A549 (cell line): ENCODE measurements around the gene HSF2BP. TPM values are rescaled to one million over a fixed set of nuclear protein-coding genes. Genes with fewer than 3 reads are reported as not detected.

Experiments used
- ATAC-seq, 2 experiments: fragments of 200-7000 bp in 1 of 2; fragments of >200 bp in 1 of 2; cut with Nextera tagmentation in 1 of 2; cut with Tn5 transposase in 1 of 2; 3 replicates each; pipeline versions ENCODE4 v1.8.0 to v1.9.1; 2018 to 2020; ENCODE audit warnings: mild to moderate bottlenecking in 1 of 2, moderate library complexity in 1 of 2
- CTCF ChIA-PET: fragments of 300-600 bp; sonication (Branson Sonifier 250); formaldehyde crosslinking; extraction: SDS; loops from one replicate; lab custom pipeline; 2021; ENCODE audit warnings: antibody characterized with exemption, inconsistent platforms; lab: Yijun Ruan, JAX
- POLR2A ChIA-PET: fragments of 350-600 bp; formaldehyde crosslinking; extraction: SDS; loops from one replicate; lab custom pipeline; 2021; ENCODE audit warnings: antibody characterized with exemption, inconsistent platforms; lab: Yijun Ruan, JAX
- DNase-seq, 2 experiments: peaks; one replicate each; pipeline versions ENCODE4 v3.0.0 to v3.0.0-alpha.2; 2011 to 2016; ENCODE audit warnings: low read depth in 1 of 2, low spot score in 1 of 2
- FAIRE-seq: peaks from 2 replicates; lab custom pipeline; 2011; peaks lifted over from hg19 to GRCh38; lab: Jason Lieb, UNC
- H3K27ac ChIP-seq, 2 experiments: fragments of >200 bp; sonication (Bioruptor Twin); formaldehyde crosslinking; 3 replicates each; pipeline ENCODE4 v1.5.1; 2016 to 2017
- H3K4me1 ChIP-seq: fragments of >200 bp; sonication (Bioruptor Twin); formaldehyde crosslinking; 3 replicates; pipeline ENCODE4 v1.6.1; 2016
- H3K4me2 ChIP-seq: fragments of >200 bp; sonication (Bioruptor Twin); formaldehyde crosslinking; 3 replicates; pipeline ENCODE4 v1.6.1; 2016
- H3K4me3 ChIP-seq: fragments of >200 bp; sonication (Bioruptor Twin); formaldehyde crosslinking; 3 replicates; pipeline ENCODE4 v1.5.1; 2016
- H3K9me3 ChIP-seq: fragments of >200 bp; sonication (Bioruptor Twin); formaldehyde crosslinking; 3 replicates; pipeline ENCODE4 v1.6.1; 2016
- BHLHE40 ChIP-seq: IDR thresholded peaks from 2 replicates; pipeline ENCODE4 v1.6.1; 2012; ENCODE audit warnings: low read depth, low read length, inconsistent platforms
- CBX2 ChIP-seq: fragments of 200-600 bp; sonication (generic); IDR thresholded peaks from 2 replicates; pipeline ENCODE4 v1.6.1; 2016; ENCODE audit warnings: low read depth, mild to moderate bottlenecking, borderline replicate concordance
- CBX8 ChIP-seq: fragments of 200-600 bp; sonication (generic); IDR thresholded peaks from 2 replicates; pipeline ENCODE4 v1.6.1; 2016
- CEBPB ChIP-seq, 2 experiments: fragments of >200 bp in 1 of 2; sonication (Bioruptor Twin) in 1 of 2; formaldehyde crosslinking in 1 of 2; IDR thresholded peaks; 2 replicates each; pipeline ENCODE4 v1.6.1; 2012 to 2016
- EP300 ChIP-seq, 2 experiments: fragments of >200 bp; sonication (Bioruptor Twin); formaldehyde crosslinking; IDR thresholded peaks; 2 replicates in 1 of 2; 3 replicates in 1 of 2; pipeline ENCODE4 v1.6.1; 2016 to 2017
- ESRRA ChIP-seq: fragments of 150-350 bp; IDR thresholded peaks from 2 replicates; pipeline ENCODE4 v1.6.1; 2014; ENCODE audit warnings: mild to moderate bottlenecking, low read length, borderline replicate concordance
- FOSB ChIP-seq: fragments of 250-450 bp; sonication (Bioruptor Pico); IDR thresholded peaks from 2 replicates; pipeline ENCODE4 v1.5.0; 2020; ENCODE audit warnings: mild to moderate bottlenecking, moderate library complexity
- HDAC2 ChIP-seq: fragments of 200-600 bp; sonication (generic); IDR thresholded peaks from 2 replicates; pipeline ENCODE4 v1.6.1; 2016
- HEYL ChIP-seq: fragments of 250-450 bp; sonication (Bioruptor Pico); IDR thresholded peaks from 2 replicates; pipeline ENCODE4 v1.8.0; 2021; ENCODE audit warnings: mild to moderate bottlenecking, moderate library complexity
- HOXB13 ChIP-seq: fragments of 250-450 bp; sonication (Bioruptor Pico); IDR thresholded peaks from 2 replicates; pipeline ENCODE4 v1.5.0; 2020; ENCODE audit warnings: low read depth, mild to moderate bottlenecking, moderate library complexity
- MAZ ChIP-seq: fragments of 150-350 bp; IDR thresholded peaks from 2 replicates; pipeline ENCODE4 v1.6.1; 2014; ENCODE audit warnings: antibody characterized with exemption, low read depth, low read length, borderline replicate concordance
- MYC ChIP-seq: IDR thresholded peaks from 2 replicates; pipeline ENCODE4 v1.6.1; 2012; ENCODE audit warnings: mild to moderate bottlenecking, inconsistent platforms, low read length, improper control_type of control experiment, borderline replicate concordance
- NFE2L2 ChIP-seq: fragments of 150-350 bp; conservative IDR thresholded peaks from 2 replicates; pipeline ENCODE4 v1.6.1; 2014; ENCODE audit warnings: low read length
- POLR2AphosphoS2 ChIP-seq: conservative IDR thresholded peaks from 2 replicates; pipeline ENCODE4 v1.6.1; 2012; ENCODE audit warnings: low read length, improper control_type of control experiment, inconsistent platforms
- RAD21 ChIP-seq, 2 experiments: fragments of >200 bp in 1 of 2; sonication (Bioruptor Twin) in 1 of 2; formaldehyde crosslinking in 1 of 2; IDR thresholded peaks in 1 of 2; conservative IDR thresholded peaks in 1 of 2; 2 replicates in 1 of 2; 3 replicates in 1 of 2; pipeline ENCODE4 v1.6.1; 2012 to 2018; ENCODE audit warnings: inconsistent platforms in 1 of 2
- RFX5 ChIP-seq: fragments of 450-650 bp; IDR thresholded peaks from 2 replicates; pipeline ENCODE4 v1.7.1; 2014; ENCODE audit warnings: antibody characterized with exemption, mild to moderate bottlenecking, moderate library complexity
- SMC3 ChIP-seq: fragments of >200 bp; sonication (Bioruptor Twin); formaldehyde crosslinking; IDR thresholded peaks from 3 replicates; pipeline ENCODE4 v1.6.1; 2018; ENCODE audit warnings: inconsistent platforms
- TFCP2L1 ChIP-seq: fragments of 250-450 bp; sonication (Bioruptor Pico); IDR thresholded peaks from 2 replicates; pipeline ENCODE4 v1.5.0; 2021; ENCODE audit warnings: mild to moderate bottlenecking
- ZC3H11A ChIP-seq: fragments of 450-650 bp; IDR thresholded peaks from 2 replicates; pipeline ENCODE4 v1.6.1; 2014; ENCODE audit warnings: antibody characterized with exemption, mild to moderate bottlenecking
- ZFP36 ChIP-seq: fragments of 450-650 bp; IDR thresholded peaks from 2 replicates; pipeline ENCODE4 v1.6.1; 2014; ENCODE audit warnings: borderline replicate concordance; ENCODE audit not compliant: partially characterized antibody
- ZSCAN20 ChIP-seq: fragments of 250-450 bp; sonication (Bioruptor Pico); IDR thresholded peaks from 2 replicates; pipeline ENCODE4 v1.8.0; 2022; ENCODE audit warnings: mild to moderate bottlenecking, moderate library complexity
- WGBS: methylation state at CpG from one replicate; pipeline ENCODE4 v1.1.6; 2017; ENCODE audit errors: missing lambda C conversion rate; 5-methylcytosine and 5-hydroxymethylcytosine counted together
- polyA plus RNA-seq, 4 experiments: library from polyadenylated mRNA; depleted of rRNA in 3 of 4; stranded (reverse); fragments of >200 nt; fragmentation: RNase III in 1 of 4; extraction: RNeasy Plus Mini Kit Qiagen cat#74134 plus additional on column Dnase treatment in 1 of 4; gene quantifications; 2 replicates in 3 of 4; 3 replicates in 1 of 4; pipeline ENCODE4 v1.2.3, GENCODE V29; 2011 to 2017
- TF ChIP-seq, protein P1 (sequence below): fragments of 250-450 bp; sonication (Bioruptor Pico); IDR thresholded peaks from 2 replicates; pipeline ENCODE4 v1.5.0; 2021; ENCODE audit warnings: mild to moderate bottlenecking, moderate library complexity, borderline replicate concordance
- TF ChIP-seq, protein P2 (sequence below): fragments of >200 bp; sonication (Bioruptor Twin); formaldehyde crosslinking; IDR thresholded peaks from 2 replicates; pipeline ENCODE4 v1.6.1; 2016
- TF ChIP-seq, protein P3 (sequence below): fragments of >200 bp; sonication (Bioruptor Twin); formaldehyde crosslinking; IDR thresholded peaks from 3 replicates; pipeline ENCODE4 v1.6.1; 2016
- TF ChIP-seq, protein P4 (sequence below): fragments of 200-600 bp; sonication (generic); IDR thresholded peaks from 2 replicates; pipeline ENCODE4 v1.6.1; 2016; ENCODE audit warnings: antibody characterized with exemption, mild to moderate bottlenecking, moderate library complexity

Gene HSF2BP
- polyA plus RNA-seq, 2 of the 4 experiments (the other 2 are of a cell fraction), result 1.7 to 3.1 TPM

DNA sequence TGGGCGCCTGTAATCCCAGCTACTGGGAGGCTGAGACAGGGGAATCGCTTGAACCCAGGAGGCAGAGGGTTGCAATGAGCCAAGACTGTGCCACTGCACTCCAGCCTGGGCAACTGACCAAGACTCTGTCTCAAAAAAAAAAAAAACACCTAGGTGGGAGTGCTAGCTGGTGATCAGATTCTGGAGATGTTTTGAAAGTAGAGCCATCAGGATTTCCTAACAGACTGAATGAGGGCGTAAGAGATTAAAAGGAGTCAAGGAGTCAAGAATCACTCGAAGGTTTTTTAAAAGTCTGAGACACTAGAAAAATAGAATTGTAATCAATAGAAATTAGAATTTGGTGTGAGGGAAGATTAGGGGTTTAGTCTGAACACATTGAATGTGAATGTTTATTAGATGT lies 73.8 kb downstream of the HSF2BP start:
- peaks cover 58% of the 10 kb centered on the region for H3K4me1 ChIP-seq

DNA sequence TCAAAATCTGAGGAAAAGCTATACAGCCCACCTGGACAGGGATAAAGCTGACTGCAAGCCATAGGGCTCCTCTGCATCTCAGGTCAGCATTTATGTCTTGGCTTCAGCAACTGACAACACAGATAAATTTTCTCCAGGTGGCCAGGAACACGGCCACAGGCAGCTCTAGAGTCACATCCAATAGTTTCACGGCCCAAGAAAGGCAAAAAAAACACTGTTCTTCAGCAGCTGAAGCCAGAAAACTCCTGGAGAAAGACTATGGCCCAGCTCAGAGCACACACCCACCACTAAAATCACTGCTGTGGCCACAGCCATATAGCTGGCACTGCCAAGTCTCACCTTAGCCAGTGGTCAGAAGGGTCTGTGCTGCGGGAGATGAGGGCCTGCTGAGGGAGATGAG lies 77.8 kb downstream of the HSF2BP start:
- TF ChIP-seq MYC (no peak), CEBPB (IDR thresholded peaks at IDR 0.05) (no peak), CBX2 (no peak), SMC3 (no peak), MAZ (no peak)
- H3K4me1 ChIP-seq, result peaks cover 17% of the 10 kb centered on the region
- peak overlapping the region; percentile 37 to 76 for H3K27ac ChIP-seq
- ATAC-seq (no peak), DNase-seq (no peak), FAIRE-seq (no peak)
- 0 out of 3 replicates have a peak, but pooled peaks cover 5% of the 10 kb centered on the region for H3K9me3 ChIP-seq
- no peak overlapping the region for H3K4me3 ChIP-seq
- ChIA-PET POLR2A (no interaction called here), CTCF (interaction anchor here (0.7 to 1.0 kb wide), 2 partner anchors 24 to 30 kb away, joined by 3 read pairs; no protein-coding TSS in a partner anchor)
- 89% methylated on average over 2 of the region's 3 CpGs for WGBS
- no peak overlapping the region for H3K4me2 ChIP-seq

More for the DNA sequence above, 73.8 kb downstream of the HSF2BP start:
- ATAC-seq (peak in 1 of 2 experiments; percentile 18; a peak in 3 of 6 replicates), DNase-seq (no peak), FAIRE-seq (no peak)
- WGBS, result 65% methylated on average over 4 of the region's 4 CpGs
- ChIA-PET POLR2A (interaction anchor here (1.0 to 1.3 kb wide), 2 partner anchors 11 to 15 kb away, joined by 3 to 7 read pairs; no protein-coding TSS in a partner anchor), CTCF (interaction anchor here (0.8 to 4.7 kb wide), 6 partner anchors 11 to 60 kb away, joined by 3 to 25 read pairs (median 4); no protein-coding TSS in a partner anchor)
- H3K4me3 ChIP-seq, result no peak overlapping the region
- TF ChIP-seq POLR2AphosphoS2 (no peak), ZSCAN20 (CRISPR knock-in tag) (no peak), FOSB (no peak), EP300 (IDR thresholded peaks at IDR 0.05) (no peak), HEYL (no peak), HDAC2 (no peak), CBX8 (no peak), TFCP2L1 (CRISPR knock-in tag) (no peak), RFX5 (no peak)
- TF ChIP-seq, protein P1, sequence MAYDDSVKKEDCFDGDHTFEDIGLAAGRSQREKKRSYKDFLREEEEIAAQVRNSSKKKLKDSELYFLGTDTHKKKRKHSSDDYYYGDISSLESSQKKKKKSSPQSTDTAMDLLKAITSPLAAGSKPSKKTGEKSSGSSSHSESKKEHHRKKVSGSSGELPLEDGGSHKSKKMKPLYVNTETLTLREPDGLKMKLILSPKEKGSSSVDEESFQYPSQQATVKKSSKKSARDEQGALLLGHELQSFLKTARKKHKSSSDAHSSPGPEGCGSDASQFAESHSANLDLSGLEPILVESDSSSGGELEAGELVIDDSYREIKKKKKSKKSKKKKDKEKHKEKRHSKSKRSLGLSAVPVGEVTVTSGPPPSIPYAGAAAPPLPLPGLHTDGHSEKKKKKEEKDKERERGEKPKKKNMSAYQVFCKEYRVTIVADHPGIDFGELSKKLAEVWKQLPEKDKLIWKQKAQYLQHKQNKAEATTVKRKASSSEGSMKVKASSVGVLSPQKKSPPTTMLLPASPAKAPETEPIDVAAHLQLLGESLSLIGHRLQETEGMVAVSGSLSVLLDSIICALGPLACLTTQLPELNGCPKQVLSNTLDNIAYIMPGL (CRISPR knock-in tag), result no peak
- TF ChIP-seq, protein P2, sequence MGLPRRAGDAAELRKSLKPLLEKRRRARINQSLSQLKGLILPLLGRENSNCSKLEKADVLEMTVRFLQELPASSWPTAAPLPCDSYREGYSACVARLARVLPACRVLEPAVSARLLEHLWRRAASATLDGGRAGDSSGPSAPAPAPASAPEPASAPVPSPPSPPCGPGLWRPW, result no peak
- H3K9me3 ChIP-seq, result 0 out of 3 replicates have a peak, but pooled peaks cover 5% of the 10 kb centered on the region
- peak overlapping the region; percentile 96 to 98 for H3K27ac ChIP-seq
- peak overlapping the region; percentile 51 for H3K4me2 ChIP-seq

DNA sequence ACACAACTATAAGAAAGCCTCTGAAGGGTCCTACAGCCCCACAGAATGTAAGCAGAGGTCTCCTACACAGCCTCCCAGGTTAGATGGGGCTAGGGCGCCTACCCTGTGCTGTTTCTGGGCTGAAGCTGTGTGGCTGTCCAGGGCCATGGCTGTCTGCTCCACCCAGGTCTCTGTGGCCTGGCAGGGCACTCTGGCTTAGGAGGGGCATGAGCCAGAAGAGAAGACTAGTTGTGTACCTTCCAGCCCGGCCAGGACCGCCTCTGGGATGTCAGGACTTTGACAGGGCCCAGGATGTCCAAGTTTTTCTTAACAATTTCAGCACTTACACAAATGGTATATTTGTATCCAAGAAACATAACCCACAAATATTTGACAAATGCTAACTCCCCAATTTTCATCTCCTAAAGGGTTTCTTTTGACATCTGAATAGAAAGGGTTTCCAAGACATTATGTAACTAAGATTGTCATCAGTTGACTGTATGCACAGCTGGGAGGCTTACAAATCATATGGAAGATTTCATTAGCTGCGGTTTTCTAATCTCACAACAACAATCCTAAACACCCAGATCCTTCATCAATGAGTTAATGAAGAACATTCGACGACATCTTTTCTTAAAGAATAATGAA lies 80.5 kb downstream of the HSF2BP start:
- no peak for DNase-seq
- no peak overlapping the region for H3K4me2 ChIP-seq
- 78% methylated on average over 5 of the region's 6 CpGs for WGBS
- no peak for FAIRE-seq
- H3K27ac ChIP-seq, result peak overlapping the region; percentile 16 to 76; a peak in 4 of 6 replicates
- POLR2A ChIA-PET, result no interaction called here
- no peak overlapping the region for H3K4me3 ChIP-seq
- CTCF ChIA-PET, result no interaction called here
- ATAC-seq, result no peak
- H3K4me1 ChIP-seq, result no peaks in the 10 kb centered on the region
- no peaks in the 10 kb centered on the region for H3K9me3 ChIP-seq
- TF ChIP-seq ESRRA (no peak), RAD21 (conservative IDR thresholded peaks at IDR 0.05 in 1 of 2, IDR thresholded peaks at IDR 0.05 in 1 of 2) (no peak), TFCP2L1 (CRISPR knock-in tag) (no peak), FOSB (no peak), CBX8 (no peak), ZC3H11A (no peak), BHLHE40 (no peak), NFE2L2 (no peak), ZFP36 (no peak), HOXB13 (CRISPR knock-in tag) (no peak)
- TF ChIP-seq, protein P2, result no peak
- TF ChIP-seq, protein P3, sequence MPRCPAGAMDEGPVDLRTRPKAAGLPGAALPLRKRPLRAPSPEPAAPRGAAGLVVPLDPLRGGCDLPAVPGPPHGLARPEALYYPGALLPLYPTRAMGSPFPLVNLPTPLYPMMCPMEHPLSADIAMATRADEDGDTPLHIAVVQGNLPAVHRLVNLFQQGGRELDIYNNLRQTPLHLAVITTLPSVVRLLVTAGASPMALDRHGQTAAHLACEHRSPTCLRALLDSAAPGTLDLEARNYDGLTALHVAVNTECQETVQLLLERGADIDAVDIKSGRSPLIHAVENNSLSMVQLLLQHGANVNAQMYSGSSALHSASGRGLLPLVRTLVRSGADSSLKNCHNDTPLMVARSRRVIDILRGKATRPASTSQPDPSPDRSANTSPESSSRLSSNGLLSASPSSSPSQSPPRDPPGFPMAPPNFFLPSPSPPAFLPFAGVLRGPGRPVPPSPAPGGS, result no peak
- TF ChIP-seq, protein P4, sequence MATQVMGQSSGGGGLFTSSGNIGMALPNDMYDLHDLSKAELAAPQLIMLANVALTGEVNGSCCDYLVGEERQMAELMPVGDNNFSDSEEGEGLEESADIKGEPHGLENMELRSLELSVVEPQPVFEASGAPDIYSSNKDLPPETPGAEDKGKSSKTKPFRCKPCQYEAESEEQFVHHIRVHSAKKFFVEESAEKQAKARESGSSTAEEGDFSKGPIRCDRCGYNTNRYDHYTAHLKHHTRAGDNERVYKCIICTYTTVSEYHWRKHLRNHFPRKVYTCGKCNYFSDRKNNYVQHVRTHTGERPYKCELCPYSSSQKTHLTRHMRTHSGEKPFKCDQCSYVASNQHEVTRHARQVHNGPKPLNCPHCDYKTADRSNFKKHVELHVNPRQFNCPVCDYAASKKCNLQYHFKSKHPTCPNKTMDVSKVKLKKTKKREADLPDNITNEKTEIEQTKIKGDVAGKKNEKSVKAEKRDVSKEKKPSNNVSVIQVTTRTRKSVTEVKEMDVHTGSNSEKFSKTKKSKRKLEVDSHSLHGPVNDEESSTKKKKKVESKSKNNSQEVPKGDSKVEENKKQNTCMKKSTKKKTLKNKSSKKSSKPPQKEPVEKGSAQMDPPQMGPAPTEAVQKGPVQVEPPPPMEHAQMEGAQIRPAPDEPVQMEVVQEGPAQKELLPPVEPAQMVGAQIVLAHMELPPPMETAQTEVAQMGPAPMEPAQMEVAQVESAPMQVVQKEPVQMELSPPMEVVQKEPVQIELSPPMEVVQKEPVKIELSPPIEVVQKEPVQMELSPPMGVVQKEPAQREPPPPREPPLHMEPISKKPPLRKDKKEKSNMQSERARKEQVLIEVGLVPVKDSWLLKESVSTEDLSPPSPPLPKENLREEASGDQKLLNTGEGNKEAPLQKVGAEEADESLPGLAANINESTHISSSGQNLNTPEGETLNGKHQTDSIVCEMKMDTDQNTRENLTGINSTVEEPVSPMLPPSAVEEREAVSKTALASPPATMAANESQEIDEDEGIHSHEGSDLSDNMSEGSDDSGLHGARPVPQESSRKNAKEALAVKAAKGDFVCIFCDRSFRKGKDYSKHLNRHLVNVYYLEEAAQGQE, result no peak
